Type B pancreatic cell (in vitro differentiated cells): ENCODE measurements around the gene PKD2L2. TPM values are rescaled to one million over a fixed set of nuclear protein-coding genes. Genes with fewer than 3 reads are reported as not detected.
"Not testable (repeated sequence)": the region's sequence is repeated elsewhere in the genome, so short reads cannot be mapped to it uniquely, and the experiment has no call there.

Source experiments
- DNase-seq: peaks from one replicate; pipeline ENCODE4 v3.0.0; 2021; ENCODE audit warnings: mixed read lengths; ENCODE audit not compliant: unreplicated experiment; ENCODE audit errors: extremely low spot score
- H3K27ac Mint-ChIP-seq: 2 replicates; pipeline ENCODE4 v1.8.0; 2021; ENCODE audit warnings: mild to moderate bottlenecking, mixed read lengths
- H3K27me3 Mint-ChIP-seq: 2 replicates; pipeline ENCODE4 v1.8.0; 2021; ENCODE audit warnings: mixed read lengths
- H3K36me3 Mint-ChIP-seq: 2 replicates; pipeline ENCODE4 v1.8.0; 2021; ENCODE audit warnings: mixed read lengths
- H3K4me1 Mint-ChIP-seq: one replicate; pipeline ENCODE4 v1.8.0; 2021; ENCODE audit warnings: mixed read lengths; ENCODE audit not compliant: unreplicated experiment
- H3K4me3 Mint-ChIP-seq: 2 replicates; pipeline ENCODE4 v1.8.0; 2021; ENCODE audit warnings: mild to moderate bottlenecking, mixed read lengths
- H3K9me3 Mint-ChIP-seq: 2 replicates; pipeline ENCODE4 v1.8.0; 2021; ENCODE audit warnings: mixed read lengths
- CTCF ChIP-seq: fragments of 200-600 bp; sonication (generic); conservative IDR thresholded peaks from 2 replicates; pipeline ENCODE4 v1.5.0; 2021; ENCODE audit warnings: antibody characterized with exemption, mild to moderate bottlenecking
- total RNA-seq: library from RNA; stranded (reverse); gene quantifications from 2 replicates; pipeline ENCODE4 v1.2.1, GENCODE V29; 2021; ENCODE audit warnings: low replicate concordance

The PKD2L2 gene
- total RNA-seq, 1 donor from 2014 or later, result not detected

- Mint-ChIP-seq H3K36me3 (peaks cover 25% of the 10 kb centered on the region), H3K4me1 (peaks cover 13% of the 10 kb centered on the region), H3K27ac (no peak overlapping the region), H3K27me3 (no peaks in the 10 kb centered on the region), H3K9me3 (no peaks in the 10 kb centered on the region), H3K4me3 (no peak overlapping the region)
- DNase-seq, result no peak
- TF ChIP-seq CTCF, result no peak
Observed at GRCh38 chr5:137935190-137935589, 45.9 kb downstream of the PKD2L2 start.

- Mint-ChIP-seq H3K27me3 (no peaks in the 10 kb centered on the region), H3K4me1 (peaks cover 13% of the 10 kb centered on the region), H3K36me3 (peaks cover 28% of the 10 kb centered on the region), H3K4me3 (no peak overlapping the region), H3K9me3 (no peaks in the 10 kb centered on the region), H3K27ac (no peak overlapping the region)
- DNase-seq, result no peak
- no peak for TF ChIP-seq CTCF
Observed at GRCh38 chr5:137935694-137936093, 46.4 kb downstream of the PKD2L2 start.

GRCh38 chr5:137937994-137938750 is 48.9 kb downstream of the PKD2L2 start:
- peaks cover 35% of the 10 kb centered on the region for H3K36me3 Mint-ChIP-seq
- H3K9me3 Mint-ChIP-seq, result no peaks in the 10 kb centered on the region
- no peak for TF ChIP-seq CTCF

GRCh38 chr5:137938751-137939143 is 49.5 kb downstream of the PKD2L2 start:
- no peak overlapping the region for H3K4me3 Mint-ChIP-seq
- no peak for TF ChIP-seq CTCF
- no peak for DNase-seq
- H3K9me3 Mint-ChIP-seq, result no peaks in the 10 kb centered on the region
- no peaks in the 10 kb centered on the region for H3K27me3 Mint-ChIP-seq
- H3K4me1 Mint-ChIP-seq, result peaks cover 4% of the 10 kb centered on the region
- peaks cover 35% of the 10 kb centered on the region for H3K36me3 Mint-ChIP-seq
- H3K27ac Mint-ChIP-seq, result no peak overlapping the region

More at GRCh38 chr5:137937994-137938750, 48.9 kb downstream of the PKD2L2 start:
- no peak for DNase-seq
- H3K4me1 Mint-ChIP-seq, result peaks cover 10% of the 10 kb centered on the region
- no peak overlapping the region for H3K27ac Mint-ChIP-seq
- no peak overlapping the region for H3K4me3 Mint-ChIP-seq
- H3K27me3 Mint-ChIP-seq, result no peaks in the 10 kb centered on the region

GRCh38 chr5:137939331-137939730 is 50.1 kb downstream of the PKD2L2 start:
- Mint-ChIP-seq H3K36me3 (peaks cover 41% of the 10 kb centered on the region), H3K27me3 (no peaks in the 10 kb centered on the region), H3K9me3 (no peaks in the 10 kb centered on the region), H3K27ac (no peak overlapping the region), H3K4me3 (no peak overlapping the region), H3K4me1 (no peaks in the 10 kb centered on the region)
- no peak for TF ChIP-seq CTCF
- no peak for DNase-seq

- not testable (repeated sequence) for H3K27me3 Mint-ChIP-seq, H3K4me1 Mint-ChIP-seq, H3K27ac Mint-ChIP-seq, H3K4me3 Mint-ChIP-seq, H3K9me3 Mint-ChIP-seq, DNase-seq
- peaks cover 39% of the 10 kb centered on the region for H3K36me3 Mint-ChIP-seq
Observed at GRCh38 chr5:137944280-137944679, 55.0 kb downstream of the PKD2L2 start.
